CD4-positive, alpha-beta T cell treated with Interleukin-4 for 4 hours (primary cell): ENCODE results near the gene FGF14.

Experiments
- DNase-seq: peaks from one replicate; pipeline ENCODE4 v3.0.0-alpha.2; 2020

The FGF14 gene

GRCh38 chr13:101967216-101967615 is 434.6 kb downstream of the FGF14 start:
- DNase-seq = no peak

- no peak for DNase-seq
Measured at GRCh38 chr13:101965096-101965495, 436.8 kb downstream of the FGF14 start.

- DNase-seq = no peak
Measured at GRCh38 chr13:101959016-101959415, 442.8 kb downstream of the FGF14 start.

- no peak for DNase-seq
Measured at GRCh38 chr13:101955764-101956163, 446.1 kb downstream of the FGF14 start.

- no peak for DNase-seq
Measured at GRCh38 chr13:101951114-101951513, 450.7 kb downstream of the FGF14 start.

GRCh38 chr13:101949681-101950080 is 452.2 kb downstream of the FGF14 start:
- DNase-seq = no peak

- DNase-seq = no peak
Measured at GRCh38 chr13:101946401-101946800, 455.4 kb downstream of the FGF14 start.

GRCh38 chr13:101945435-101945834 is 456.4 kb downstream of the FGF14 start:
- no peak for DNase-seq

- no peak for DNase-seq
Measured at GRCh38 chr13:101944521-101944920, 457.3 kb downstream of the FGF14 start.

GRCh38 chr13:101942535-101943157 is 459.2 kb downstream of the FGF14 start:
- DNase-seq = no peak

GRCh38 chr13:101942038-101942437 is 459.8 kb downstream of the FGF14 start:
- DNase-seq = no peak

- DNase-seq = no peak
Measured at GRCh38 chr13:101941095-101941783, 460.6 kb downstream of the FGF14 start.

GRCh38 chr13:101939370-101939769 is 462.5 kb downstream of the FGF14 start:
- no peak for DNase-seq

- DNase-seq = no peak
Measured at GRCh38 chr13:101935828-101936227, 466.0 kb downstream of the FGF14 start.

- no peak for DNase-seq
Measured at GRCh38 chr13:101931186-101931585, 470.7 kb downstream of the FGF14 start.

GRCh38 chr13:101930331-101930730 is 471.5 kb downstream of the FGF14 start:
- no peak for DNase-seq

- DNase-seq = no peak
Measured at GRCh38 chr13:101925731-101926130, 476.1 kb downstream of the FGF14 start.

GRCh38 chr13:101919541-101920181 is 482.2 kb downstream of the FGF14 start:
- DNase-seq = no peak

GRCh38 chr13:101917833-101918661 is 483.8 kb downstream of the FGF14 start:
- DNase-seq = no peak

- no peak for DNase-seq
Measured at GRCh38 chr13:101917475-101917810, 484.4 kb downstream of the FGF14 start.

GRCh38 chr13:101916775-101917474 is 484.9 kb downstream of the FGF14 start:
- no peak for DNase-seq

GRCh38 chr13:101916108-101916774 is 485.6 kb downstream of the FGF14 start:
- DNase-seq = no peak
